DMS53 (cell line): ENCODE data around the gene ZC2HC1B.
"Not testable (repeated sequence)": the region's sequence is repeated elsewhere in the genome, so short reads cannot be mapped to it uniquely, and the experiment has no call there.

ENCODE experiments used
- DNase-seq: peaks from one replicate; lab custom pipeline; 2025; lab: John Stamatoyannopoulos, UW

The ZC2HC1B gene

DNA sequence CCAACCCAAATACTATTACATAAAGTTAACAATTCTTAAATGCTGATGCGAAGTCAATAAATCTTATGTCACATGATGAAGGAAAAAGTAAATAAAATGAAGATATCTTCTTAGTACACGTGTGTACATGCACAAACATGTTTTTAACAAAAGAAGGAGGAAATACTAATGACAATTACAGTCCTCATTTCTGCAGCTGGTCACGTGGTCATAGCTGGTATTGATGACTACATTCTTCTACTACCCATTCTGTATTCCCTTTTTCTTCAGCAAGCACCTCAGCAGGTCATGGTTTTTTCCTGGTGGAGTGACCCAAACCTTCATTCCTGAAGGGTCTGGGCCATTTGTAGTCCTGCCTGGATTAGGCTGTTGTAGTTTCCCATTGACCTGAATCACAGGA is 4.5 kb downstream of the ZC2HC1B start:
- DNase-seq, result not testable (repeated sequence)

DNA sequence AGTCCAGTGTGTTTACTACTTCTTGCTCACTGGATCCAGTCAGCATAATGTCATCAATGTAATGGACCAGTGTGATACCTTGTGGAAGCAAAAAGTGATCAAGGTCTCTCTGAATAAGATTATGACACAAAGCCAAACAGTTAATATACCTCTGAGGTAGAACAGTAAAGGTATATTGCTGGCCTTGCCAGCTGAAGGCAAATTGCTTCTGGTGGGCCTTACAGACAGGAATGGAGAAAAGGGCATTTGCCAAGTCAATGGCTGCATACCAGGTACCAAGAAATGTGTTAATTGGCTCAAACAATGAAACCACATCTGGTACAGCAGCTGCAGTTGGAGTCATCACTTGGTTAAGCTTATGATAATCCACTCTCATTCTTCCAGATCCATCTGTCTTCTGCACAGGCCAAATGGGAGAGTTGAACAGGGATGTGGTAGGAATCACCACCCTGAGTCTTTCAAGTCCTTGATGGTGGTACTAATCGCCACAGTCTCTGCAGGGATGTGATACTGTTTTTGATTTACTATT is 7.0 kb downstream of the ZC2HC1B start:
- DNase-seq, result not testable (repeated sequence)

DNA sequence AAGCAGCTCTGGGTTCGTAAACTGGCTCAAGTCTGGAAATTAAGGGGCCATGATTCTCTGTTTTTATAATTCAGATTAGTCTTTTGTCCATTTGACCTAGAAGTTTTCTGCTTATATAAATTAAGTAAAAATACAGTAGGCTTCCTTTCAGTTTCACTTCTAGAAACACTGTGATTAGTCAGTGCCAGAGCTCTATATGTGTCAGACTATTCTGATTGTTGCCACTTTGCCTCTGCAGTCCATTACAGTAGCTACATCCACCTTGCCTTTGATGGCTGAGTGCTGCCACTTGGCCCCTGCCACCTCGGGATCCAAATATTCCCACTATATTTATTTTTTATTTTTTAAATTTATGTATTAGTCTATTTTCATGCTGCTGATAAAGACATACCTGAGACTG is 7.9 kb downstream of the ZC2HC1B start:
- DNase-seq, result no peak

DNA sequence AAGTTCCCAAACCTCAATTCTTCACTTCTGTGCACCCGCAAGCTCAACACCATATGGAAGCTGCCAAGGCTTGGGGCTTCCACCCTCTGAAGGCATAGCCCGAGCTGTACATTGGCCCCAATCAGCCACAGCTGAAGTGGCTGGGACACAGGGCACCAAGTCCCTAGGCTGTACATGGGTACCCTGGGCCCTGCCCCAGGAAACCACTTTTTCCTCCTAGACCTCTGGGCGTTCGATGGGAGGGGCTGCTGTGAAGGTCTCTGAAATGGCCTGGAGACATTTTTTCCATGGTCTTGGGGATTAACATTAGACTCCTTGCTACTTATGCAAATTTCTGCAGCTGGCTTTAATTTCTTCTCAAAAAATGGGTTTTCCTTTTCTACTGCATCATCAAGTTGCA is 9.3 kb downstream of the ZC2HC1B start:
- DNase-seq, result not testable (repeated sequence)

DNA sequence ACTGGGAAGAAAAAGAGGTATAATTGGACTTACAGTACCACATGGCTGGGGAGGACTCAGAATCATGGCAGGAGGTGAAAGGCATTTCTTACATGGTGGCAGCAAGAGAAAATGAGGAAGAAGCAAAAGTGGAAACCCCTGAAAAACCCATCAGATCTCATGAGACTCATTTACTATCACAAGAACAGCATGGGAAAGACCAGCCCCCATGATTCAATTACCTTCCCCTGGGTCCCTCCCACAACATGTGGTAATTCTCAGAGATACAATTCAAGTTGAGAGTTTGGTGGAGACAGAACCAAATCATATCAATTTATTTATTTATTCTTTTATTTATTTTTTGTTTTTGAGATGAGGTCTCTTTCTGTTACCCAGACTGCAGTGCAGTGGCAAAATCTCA is 10.2 kb downstream of the ZC2HC1B start:
- DNase-seq, result not testable (repeated sequence)

- no peak for DNase-seq
Observed at GRCh38 chr6:143877584-143878271, 13.5 kb downstream of the ZC2HC1B start.

DNA sequence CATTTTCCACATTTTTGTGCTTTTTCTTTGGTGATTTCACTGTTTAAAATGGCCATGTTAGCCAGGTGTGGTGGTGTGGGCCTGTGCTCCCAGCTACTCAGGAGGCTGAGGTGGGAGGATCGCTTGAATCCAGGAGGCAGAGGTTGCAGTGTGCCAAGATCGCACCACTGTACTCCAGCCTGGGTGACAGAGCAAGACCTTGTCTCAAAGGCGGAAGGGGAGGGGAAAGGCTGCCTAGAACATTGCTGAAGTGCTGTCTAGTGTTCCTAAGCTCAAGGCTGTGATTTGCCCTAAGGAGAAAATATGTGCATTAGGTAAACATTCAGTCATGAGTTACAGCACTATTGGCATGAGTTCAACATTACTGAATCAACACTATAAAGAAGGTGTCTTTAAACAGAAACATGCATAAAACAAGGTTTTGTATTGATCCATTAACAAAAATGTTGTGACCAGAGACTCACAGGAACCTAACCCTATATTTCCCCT is 14.0 kb downstream of the ZC2HC1B start:
- peak; percentile 29 for DNase-seq

DNA sequence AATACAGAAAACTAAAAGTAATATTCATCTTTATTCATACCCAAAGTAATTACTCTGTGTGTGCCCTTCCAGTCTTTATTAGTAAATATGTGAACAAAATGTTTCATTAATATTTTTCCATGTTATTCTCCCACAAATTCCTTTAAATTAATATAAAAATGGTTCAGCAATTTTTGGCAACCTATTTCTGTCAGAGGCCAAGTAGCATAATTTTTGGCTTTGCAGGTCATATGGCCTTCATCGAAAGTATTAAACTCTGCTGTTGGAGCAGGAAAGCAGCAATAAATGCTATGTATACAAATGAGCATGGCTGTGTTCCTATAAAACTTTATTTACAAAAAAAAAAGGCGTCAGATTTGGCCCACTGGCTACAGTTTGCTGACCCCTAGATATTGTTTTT is 16.1 kb downstream of the ZC2HC1B start:
- DNase-seq, result no peak

DNA sequence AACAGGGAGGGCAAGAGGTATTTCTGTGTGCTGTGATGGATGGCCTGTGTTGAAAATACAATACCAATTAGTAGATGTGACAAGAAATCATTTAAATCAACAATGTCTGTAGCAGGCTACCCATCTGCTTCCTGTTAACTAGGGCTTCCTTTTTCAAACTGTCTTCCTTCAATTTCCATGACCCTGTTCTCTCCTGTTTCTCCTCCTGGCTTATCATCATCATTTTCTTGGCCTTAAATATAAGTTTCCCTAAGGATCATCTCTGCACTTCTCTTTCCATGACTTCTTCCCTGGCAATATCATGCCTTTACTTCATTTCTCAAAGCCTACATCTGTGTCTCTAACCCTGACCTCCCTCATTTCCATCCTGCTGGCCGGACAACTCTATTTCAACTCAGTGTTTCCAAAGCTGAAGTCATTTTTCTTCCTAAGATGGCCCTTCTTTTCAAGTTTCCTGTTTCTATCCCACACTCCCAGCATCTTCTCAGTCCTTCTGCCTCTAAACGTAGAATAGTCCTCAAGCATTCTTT is 18.2 kb downstream of the ZC2HC1B start:
- DNase-seq, result no peak

- DNase-seq, result no peak
Observed at GRCh38 chr6:143884216-143884900, 20.1 kb downstream of the ZC2HC1B start.

DNA sequence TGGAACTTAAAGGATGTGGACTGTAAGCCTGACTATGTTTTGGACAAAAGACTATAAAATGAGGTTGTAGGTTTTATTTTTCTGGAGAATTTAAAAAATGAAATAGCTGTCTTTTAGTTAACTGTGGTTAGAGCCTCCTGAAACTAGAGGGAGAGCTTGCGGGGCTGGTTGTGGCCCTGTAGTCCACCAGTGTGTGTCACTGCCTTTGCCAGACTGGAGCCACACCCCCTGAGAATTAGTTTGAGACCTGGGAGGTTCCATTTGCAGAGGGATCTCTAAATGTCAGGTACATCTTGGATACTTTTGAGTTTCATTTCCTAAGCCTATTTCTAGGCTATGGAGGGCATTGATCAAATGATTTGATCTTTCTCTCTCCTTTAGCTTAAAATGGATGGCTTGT is 20.8 kb downstream of the ZC2HC1B start:
- no peak for DNase-seq

DNA sequence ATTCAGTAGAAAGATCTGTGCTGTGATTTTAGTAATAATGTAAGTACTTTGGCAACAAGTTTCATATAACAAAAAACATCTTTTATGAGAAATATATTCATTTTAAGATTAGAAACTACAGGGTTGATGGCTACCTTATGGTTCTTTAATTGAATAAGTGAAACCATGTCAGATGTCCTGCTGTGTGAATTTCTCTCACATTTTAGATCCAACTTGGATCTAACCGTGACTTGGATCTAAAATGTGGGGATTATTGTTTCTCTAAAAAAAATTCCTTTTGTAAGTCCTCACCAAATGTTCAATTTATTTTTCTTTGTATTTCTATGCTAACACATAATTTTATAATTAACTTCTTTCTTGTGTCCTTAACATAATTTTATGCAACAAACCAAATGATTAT is 30.4 kb downstream of the ZC2HC1B start:
- DNase-seq, result no peak

DNA sequence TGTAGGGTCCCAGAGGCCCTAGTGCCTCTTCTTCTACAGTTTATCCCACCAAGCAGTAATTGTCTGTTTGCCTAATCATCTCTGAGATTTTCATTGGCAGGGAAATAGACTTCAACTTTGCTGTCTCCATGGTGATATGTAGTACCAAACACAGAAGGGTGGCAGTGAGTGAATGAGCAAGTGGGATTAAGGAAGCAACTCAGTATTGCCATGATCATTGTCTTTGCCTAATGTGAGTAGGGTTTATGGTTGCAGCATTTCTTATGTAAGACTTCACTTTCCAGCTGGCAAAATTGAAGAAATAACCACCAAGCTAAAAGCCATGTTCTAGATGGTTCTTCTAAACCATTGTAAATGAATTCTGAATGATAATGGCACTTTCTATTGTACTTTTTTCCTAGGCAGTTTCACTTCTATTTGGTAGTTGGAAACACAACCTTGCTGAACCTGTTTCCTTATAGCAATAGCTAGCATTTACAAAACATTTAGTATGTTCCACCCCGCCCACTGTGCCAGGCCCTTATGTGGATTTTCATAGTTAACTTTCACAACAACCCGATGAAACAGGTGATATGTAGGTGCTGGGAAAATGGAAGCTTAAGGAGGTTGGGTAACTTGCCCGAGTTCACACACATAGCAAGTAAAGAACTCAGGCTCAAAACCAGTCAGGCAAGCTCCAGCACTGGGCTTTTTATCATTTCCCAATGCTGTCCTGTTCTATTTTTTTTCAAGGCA is 32.0 kb downstream of the ZC2HC1B start:
- peak; percentile 43 for DNase-seq

- DNase-seq, result no peak
Observed at GRCh38 chr6:143900358-143900757, 36.1 kb downstream of the ZC2HC1B start.

GRCh38 chr6:143901885-143902750 is 37.8 kb downstream of the ZC2HC1B start:
- no peak for DNase-seq

GRCh38 chr6:143902827-143903226 is 38.6 kb downstream of the ZC2HC1B start:
- no peak for DNase-seq

DNA sequence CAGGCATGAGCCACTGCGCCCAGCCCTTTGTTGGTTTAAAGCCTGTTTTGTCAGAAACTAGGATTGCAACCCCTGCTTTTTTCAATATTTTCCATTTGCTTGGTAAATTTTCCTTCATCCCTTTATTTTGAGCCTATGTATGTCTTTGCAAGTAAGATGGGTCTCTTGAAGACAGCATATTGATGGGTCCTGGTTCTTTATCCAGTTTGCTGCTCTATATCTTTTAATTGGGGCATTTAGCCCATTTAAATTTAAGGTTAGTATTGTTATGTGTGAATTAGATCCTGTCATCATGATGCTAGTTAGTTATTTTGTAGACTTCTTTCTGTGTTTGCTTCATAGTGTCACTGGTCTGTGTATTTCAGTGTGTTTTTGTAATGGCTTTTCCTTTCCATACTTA is 46.8 kb downstream of the ZC2HC1B start:
- no peak for DNase-seq

- DNase-seq, result no peak
Observed at GRCh38 chr6:143912671-143913070, 48.4 kb downstream of the ZC2HC1B start.

GRCh38 chr6:143917026-143917425 is 52.8 kb downstream of the ZC2HC1B start:
- DNase-seq, result not testable (repeated sequence)

- DNase-seq, result no peak
Observed at GRCh38 chr6:143928853-143929252, 64.6 kb downstream of the ZC2HC1B start.

DNA sequence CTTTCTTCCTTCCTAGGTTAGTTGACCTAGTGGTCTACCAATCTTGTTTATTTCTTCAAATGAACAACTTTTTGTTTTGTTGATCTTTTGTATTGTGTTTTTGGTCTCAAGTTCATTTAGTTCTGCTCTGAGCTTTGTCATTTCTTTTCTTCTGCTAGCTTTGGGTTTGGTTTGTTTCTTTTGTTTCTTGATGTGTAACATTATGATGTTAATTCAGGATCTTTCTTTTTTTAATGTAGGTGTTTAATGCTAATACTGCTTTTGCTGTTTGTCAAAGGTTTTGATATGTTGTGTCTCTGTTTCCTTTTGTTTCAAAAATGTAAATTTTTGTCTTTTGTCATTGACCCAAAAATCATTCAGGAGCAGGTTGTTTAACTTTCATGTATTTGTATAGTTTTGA is 65.7 kb downstream of the ZC2HC1B start:
- DNase-seq, result no peak
